Measurements from ENCODE around the gene NINJ2. TPM values are rescaled to one million over a fixed set of nuclear protein-coding genes. Genes with fewer than 3 reads are reported as not detected.

Gene NINJ2
- total RNA-seq, 1 experiment from 2014 or later = 0.24 TPM

GRCh38 chr12:607541-608001, 55.7 kb downstream of the NINJ2 start:
- Histone ChIP-seq H3K9me3 (ENCODE audit: control insufficient read depth, low read depth, low read length) (no peaks in the 10 kb centered on the region), H3K23ac (ENCODE audit: insufficient read length, low read depth, low read length) (no peak overlapping the region), H2BK120ac (ENCODE audit: low read depth, low read length, poor library complexity, severe bottlenecking) (no peak overlapping the region), H2BK5ac (ENCODE audit: insufficient read length, low read length) (no peak overlapping the region), H3K56ac (ENCODE audit: insufficient read length, low read depth, low read length) (no peak overlapping the region), H4K20me1 (ENCODE audit: control insufficient read depth, insufficient read depth, insufficient read length) (no peaks in the 10 kb centered on the region), H3K23me2 (ENCODE audit: insufficient read length, low read depth, low read length, poor library complexity, severe bottlenecking) (no peaks in the 10 kb centered on the region), H3K14ac (ENCODE audit: insufficient read depth, low read length) (no peak overlapping the region), H3T11ph (ENCODE audit: low read length) (no peak overlapping the region), H3K4ac (ENCODE audit: low read depth, low read length) (no peak overlapping the region), H2BK15ac (ENCODE audit: low read depth, low read length) (no peak overlapping the region), H3K4me1 (ENCODE audit: insufficient read depth, low read length) (no peaks in the 10 kb centered on the region), H3K27ac (ENCODE audit: insufficient read length, low read depth, low read length) (no peak overlapping the region), H3K79me1 (ENCODE audit: insufficient read depth, low read depth, low read length, poor library complexity, severe bottlenecking) (no peaks in the 10 kb centered on the region), H3K9ac (ENCODE audit: extremely low read depth, insufficient read length, low read length) (no peak overlapping the region), H3K27me3 (ENCODE audit: insufficient read depth, low read length) (no peaks in the 10 kb centered on the region), H4K5ac (ENCODE audit: insufficient read length, low read depth, low read length) (no peak overlapping the region), H4K8ac (replicated peaks; ENCODE audit: insufficient read length, low read depth, low read length) (no peak overlapping the region), H2AK5ac (ENCODE audit: insufficient read length, low read length) (no peak overlapping the region), H2AFZ (ENCODE audit: low read length) (no peak overlapping the region), H3K4me2 (ENCODE audit: insufficient read depth, insufficient read length, low read length) (no peak overlapping the region), H3K18ac (ENCODE audit: insufficient read length, low read depth, low read length) (no peak overlapping the region), H2BK12ac (ENCODE audit: insufficient read length, low read depth, low read length) (no peak overlapping the region), H3K79me2 (ENCODE audit: insufficient read depth, low read length) (no peaks in the 10 kb centered on the region), H4K91ac (ENCODE audit: insufficient read length, low read depth, low read length) (no peak overlapping the region), H2BK20ac (ENCODE audit: low read depth, low read length, poor library complexity, severe bottlenecking) (no peak overlapping the region)
- peak overlapping the region in 2 of 3 experiments; percentile 37 to 78; a peak in 3 of 7 replicates for H3K27ac Mint-ChIP-seq
- peaks cover 2 to 8% of the 10 kb centered on the region in 2 experiments; a peak in 3 of 4 replicates for H3K4me1 Mint-ChIP-seq
- peak; percentile 61 for DNase-seq
- WGBS (ENCODE audit: extremely low coverage, insufficient read length, low lambda C conversion rate) = no CpG with 5 or more reads among the region's 5 CpGs
- no peaks in the 10 kb centered on the region for H3K9me3 Mint-ChIP-seq
- peaks cover 2% of the 10 kb centered on the region; the same call in 1 of the 2 replicates for H3K27me3 Mint-ChIP-seq (ENCODE audit: low read depth)
- TF ChIP-seq CTCF (conservative IDR thresholded peaks at IDR 0.05) = no peak
- H3K36me3 Mint-ChIP-seq (ENCODE audit: insufficient read depth in 1 of 3, low read depth in 3 of 3) = no peaks in the 10 kb centered on the region
- H3K4me3 Mint-ChIP-seq = no peak overlapping the region

Data from H9 (cell line).